ENCODE results near the gene EGFL7.

EGFL7 gene

DNA sequence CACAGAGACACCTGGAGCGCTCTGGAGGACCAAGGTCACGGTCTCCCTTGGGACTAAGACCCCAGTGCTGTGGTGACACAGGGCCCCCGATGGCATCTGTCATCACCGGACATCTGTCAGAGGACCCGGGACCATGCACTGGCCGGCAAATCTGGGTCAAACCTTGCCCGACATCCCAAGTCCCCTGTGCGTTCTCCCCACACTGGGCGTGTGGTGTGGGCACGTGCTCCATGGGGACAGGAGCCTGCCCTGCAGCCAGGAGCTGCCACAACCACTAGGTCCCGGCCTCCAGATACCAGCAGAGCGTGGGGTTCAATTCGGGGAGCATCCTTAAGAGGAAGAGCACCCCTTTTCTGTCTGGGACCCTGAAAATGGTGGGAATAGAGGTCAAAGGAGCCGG, 21.0 kb downstream of the EGFL7 start:
- in situ Hi-C loops (cut with MboI; ENCODE audit: low sequenced_read_pairs) = no loop called here

DNA sequence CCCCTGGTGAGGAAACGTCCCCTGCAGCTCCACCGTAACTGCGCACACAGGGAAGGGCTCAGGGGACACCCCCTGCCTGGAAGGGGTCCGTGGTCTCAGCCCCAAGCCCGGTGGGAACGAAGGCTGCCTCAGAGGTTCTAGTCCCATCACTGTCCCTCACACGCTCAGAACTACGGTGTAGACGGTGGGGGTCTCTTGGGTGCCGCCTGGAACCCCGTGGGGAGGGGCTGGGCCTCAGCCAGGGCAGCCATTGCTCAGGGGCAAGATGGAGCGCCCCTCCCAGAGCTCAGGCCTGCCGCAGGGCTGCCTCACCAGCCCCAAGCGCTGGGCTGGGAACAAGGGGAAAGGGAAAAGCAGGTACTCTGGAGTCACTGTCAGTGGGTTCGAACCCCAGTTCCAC, 21.6 kb downstream of the EGFL7 start:
- in situ Hi-C loops (cut with MboI; ENCODE audit: low sequenced_read_pairs) = no loop called here

DNA sequence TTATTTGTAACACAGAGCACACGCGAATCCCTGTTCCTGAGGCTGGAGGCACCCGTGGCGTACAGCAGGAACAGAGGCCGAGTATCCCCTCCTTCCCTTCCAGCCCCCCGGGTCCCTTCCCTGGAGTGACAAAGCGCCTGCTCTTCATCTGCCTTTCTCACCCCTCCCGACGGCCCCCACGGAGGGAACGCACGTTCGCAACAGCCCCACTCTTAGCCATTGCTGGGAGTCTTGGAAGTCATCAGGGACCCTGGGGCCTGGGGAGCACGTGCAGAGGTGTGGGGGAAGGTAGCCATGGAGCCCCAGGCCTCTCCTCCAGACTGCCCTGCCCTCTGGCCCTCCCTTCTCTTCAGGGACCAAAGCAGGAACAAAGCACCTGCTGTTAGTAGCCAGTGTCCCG, 22.1 kb downstream of the EGFL7 start:
- in situ Hi-C loops (cut with MboI; ENCODE audit: low sequenced_read_pairs) = no loop called here

DNA sequence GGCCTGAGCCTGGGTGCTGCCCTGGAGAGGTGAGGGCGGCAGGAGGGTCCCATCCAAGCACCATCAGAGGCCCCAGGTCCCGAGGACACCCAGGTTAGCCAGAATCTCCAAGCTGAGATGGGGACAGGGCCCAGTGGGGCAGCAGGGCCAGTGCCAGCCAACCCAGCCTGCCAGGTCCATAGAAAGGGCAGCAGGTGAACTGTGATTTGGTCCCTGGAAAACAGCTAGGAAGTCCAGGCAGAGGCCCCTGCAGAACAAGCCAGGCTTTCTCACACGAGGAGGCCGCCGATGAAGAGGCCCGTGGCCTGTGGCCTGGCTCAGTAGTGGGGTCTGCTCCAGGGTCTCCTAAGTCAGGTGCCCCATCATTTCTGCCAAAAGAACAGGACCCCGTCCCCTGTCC, 22.5 kb downstream of the EGFL7 start:
- in situ Hi-C loops (cut with MboI; ENCODE audit: low sequenced_read_pairs) = no loop called here

DNA sequence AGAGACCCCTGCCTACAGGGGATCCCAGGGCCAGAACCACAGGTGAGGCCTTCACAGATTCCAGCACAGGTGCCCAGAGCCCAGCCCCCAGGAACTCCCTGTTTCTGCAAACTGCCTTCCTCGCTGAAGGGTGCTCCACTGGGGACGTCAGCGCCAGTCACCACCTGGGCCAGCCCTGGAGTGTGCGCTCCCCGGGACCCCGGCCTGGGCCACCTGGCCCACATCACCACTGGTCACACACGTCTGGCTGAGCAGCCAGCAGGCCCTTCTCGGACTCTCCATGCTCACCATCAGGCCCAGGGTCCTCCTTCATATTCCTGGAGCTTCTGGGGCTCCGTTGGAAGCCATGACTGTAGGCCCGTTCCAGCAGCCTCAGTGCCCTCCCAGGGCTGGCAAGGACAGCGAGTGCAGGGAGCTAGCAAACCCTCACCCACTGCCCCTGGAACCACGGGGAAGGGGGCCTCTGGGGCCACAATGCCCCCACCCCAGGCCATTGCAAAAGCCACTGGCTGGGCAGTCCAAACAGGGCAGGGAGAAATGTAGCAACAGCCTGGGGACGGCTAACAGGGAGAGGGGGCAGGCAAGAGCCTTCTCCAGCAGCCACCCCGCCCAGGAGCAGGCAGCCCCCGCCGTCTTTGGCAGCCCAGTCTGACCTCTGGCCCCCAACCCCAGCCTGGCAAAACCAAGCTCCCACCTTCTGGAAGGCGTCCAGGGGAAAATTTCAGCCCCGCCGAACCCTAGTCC, 23.2 kb downstream of the EGFL7 start:
- in situ Hi-C loops (cut with MboI; ENCODE audit: low sequenced_read_pairs) = no loop called here

DNA sequence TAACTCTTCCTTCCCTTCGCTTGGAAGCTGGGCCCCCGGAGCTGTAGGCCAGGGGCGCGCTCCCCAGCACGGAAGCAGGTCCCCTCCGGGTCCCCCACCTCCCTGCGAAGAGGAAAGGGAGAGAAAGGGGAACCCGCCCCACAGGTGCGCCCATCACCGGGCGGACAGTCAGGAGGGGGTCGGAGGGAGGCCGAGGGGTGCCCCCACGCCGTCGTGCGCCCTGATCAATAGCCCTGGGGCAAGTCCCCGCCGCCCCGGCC, 23.7 kb downstream of the EGFL7 start:
- in situ Hi-C loops (cut with MboI; ENCODE audit: low sequenced_read_pairs) = no loop called here

DNA sequence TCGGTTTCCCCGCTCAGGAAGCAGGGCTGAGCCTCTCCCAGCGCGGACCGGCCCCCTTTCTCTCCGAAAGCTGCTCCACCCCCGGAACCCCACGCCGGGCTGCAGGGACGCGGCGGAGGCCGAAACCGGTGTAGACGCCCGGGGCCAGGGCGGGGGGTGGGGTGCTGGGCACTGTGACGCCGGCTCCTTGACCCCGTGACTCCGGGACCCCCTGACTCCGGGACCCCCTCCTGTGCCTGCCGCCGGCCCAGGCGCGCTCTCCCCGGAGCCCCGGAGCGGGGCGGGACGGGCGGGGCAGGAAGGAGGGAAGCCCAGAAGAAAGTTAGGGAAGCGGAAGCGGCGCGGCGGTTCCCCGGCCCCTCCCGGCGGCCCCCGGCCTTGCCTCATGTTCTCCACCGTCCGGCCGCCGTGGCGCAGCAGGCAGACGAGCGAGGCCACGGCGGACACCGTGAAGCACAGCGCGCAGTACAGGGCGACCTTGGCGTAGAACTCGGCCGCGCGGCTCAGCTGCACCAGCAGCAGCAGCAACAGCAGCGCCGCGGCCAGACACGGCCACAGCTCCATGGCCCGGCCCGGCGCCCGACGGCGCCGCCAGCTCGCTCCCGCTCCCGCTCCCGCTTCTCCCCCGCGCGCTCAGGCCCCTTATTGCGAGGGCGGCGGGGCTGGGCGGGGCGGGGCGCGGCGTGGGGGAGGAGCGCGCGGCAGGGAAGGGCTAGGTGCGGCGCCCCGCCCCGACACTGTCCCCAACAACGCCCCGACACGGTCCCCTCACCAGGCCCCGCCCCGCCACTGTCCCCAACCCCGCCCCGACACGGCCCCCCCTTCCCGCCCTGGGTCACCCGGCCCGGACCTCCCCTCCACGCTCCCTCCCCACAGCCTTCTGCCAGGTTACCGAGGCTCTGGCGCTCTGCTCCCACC, 24.3 kb downstream of the EGFL7 start, which contains the start of gene AGPAT2:
AGPAT2 (minus strand) TSS at position 664 of the 918 bp plus-strand sequence; CDS start at position 564, 100 bp downstream.
- in situ Hi-C loops (cut with MboI; ENCODE audit: low sequenced_read_pairs) = no loop called here

DNA sequence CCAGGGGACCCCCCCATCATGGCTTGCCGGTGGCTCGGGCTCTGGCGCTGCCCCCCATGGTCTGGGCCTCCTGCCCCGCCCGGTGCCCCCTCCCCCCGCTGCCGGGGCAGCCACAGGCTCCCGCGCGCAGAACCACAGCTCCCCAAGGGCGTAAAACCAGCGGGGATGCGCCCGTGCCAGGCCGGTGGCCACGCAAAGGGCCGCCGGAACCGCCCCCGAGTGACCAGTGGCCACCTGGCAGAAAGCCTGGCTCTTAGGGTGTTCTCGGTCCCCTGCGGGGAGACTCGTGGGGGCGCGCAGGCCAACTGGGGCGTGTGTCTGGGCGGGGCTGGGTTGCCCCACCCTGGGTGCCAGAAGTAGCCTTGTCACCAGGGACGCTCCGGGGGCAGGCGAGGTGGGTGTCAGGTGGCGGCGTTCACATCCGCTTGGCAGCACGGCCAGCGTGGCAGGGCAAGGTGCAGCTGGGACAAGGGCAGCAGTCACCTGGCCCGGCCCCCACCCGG, 25.1 kb downstream of the EGFL7 start:
- in situ Hi-C loops (cut with MboI; ENCODE audit: low sequenced_read_pairs) = no loop called here

DNA sequence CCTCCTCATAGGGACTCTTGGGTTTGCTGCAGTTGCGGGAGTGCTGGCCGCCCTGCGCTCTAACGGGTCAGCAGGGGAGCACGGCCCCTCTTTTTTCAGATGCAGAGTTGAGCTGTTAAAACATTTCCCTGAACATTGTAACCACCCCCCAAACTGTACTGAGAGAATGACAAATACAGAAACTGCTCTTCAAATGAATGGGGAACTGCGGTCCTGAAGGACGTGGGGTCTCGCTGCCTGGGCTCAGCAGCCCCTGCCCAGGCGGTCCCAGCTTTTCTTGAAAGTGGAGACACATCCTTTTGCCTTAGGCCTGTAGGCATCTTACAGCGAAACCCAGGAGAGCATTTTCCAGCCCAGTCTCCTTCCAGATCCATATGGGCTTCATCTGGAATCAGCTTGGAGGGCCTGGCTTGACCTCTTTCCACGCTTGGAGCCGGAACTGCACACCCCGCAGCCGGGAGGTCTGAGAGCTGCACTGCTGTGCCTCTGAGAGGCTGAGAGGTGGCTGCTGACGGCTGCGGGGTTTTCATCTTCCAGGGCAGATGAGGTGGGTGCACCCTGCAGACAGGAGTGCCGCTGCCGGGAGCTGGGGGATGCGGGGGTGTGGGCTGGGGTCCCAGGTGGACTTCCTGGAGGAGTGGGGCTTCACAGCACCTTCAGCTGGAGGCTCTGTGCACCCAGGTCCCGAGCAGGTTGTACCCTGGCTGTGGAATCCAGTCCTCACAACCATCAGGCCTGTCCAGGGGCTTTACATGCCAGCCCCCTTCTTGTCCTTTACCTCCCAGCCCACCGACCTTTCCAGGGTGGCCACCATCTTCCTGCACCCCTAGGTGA, 25.8 kb downstream of the EGFL7 start:
- in situ Hi-C loops (cut with MboI; ENCODE audit: low sequenced_read_pairs) = no loop called here

DNA sequence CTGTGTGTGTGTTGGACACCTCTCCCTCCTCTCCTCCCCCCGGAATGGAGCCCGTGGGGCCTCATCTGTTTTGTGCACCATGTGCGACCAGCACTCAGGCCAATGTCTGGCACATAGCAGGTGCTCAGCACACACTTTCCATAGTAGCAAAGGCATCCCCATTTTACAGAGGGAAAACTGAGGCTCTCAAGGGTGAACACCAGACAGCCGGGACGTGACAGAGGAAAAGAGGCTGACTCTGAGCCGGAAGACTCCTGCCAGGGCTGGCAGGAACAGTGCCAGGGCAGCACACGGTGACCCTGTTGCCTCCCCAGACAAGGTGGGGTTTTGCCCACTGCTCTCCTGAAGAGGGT, 26.4 kb downstream of the EGFL7 start:
- in situ Hi-C loops (cut with MboI; ENCODE audit: low sequenced_read_pairs) = no loop called here

DNA sequence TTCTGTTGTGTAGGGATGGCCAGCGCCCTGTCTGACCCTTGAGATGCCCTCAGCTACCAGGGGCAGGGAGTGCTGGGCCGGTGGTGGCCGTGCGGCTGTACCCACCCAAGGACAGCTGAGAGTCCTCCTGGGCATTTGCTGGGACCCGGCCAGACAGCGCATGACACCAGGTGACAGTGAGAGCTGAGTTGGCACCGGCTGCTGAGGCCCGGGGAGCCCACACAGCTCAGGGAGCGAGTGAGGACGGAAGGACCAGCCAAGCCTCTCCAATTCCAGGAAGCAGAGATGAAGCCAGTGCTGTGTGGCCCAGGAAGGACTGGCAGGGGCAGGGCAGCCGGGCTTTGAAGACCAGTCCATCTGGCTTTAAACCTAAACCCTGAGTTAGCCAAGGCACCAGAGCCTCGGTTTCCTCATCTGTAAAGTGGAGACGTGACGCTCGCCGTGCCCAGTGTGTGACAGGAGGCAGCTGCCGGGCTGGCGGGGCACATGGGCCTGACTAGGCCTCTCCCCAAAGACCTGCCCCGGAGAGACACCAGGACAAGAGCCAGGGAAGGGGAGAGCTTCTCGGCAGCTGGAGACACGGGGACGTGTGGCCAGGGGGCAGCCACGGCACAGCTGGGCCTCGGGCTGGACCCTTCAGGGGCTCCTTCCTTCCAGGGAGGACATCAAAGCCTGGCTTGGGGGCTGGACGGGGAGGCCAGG, 27.5 kb downstream of the EGFL7 start:
- in situ Hi-C loops (cut with MboI; ENCODE audit: low sequenced_read_pairs) = no loop called here

DNA sequence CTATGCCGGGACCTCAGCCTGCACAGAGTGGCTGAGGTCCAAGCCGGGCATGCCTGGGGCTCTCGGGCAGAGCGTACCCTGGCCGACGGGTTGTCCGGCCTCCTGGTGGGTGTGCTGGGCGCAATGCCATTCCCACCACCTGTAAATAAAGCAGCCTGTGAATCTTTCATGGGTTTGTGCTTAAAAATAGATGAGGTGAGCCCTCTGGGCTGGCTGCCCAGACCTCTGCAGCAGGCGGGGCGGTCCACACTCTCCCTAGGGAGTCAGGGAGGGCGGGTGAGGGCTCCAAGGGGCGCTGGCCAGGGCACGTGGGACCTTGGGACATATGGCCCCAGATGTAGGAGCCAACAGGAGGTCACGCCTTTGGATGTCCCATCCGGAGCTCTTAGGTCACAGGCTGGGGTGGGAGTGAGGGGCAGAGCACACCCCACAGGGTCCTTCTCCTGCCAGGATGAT, 28.1 kb downstream of the EGFL7 start:
- in situ Hi-C loops (cut with MboI; ENCODE audit: low sequenced_read_pairs) = no loop called here

DNA sequence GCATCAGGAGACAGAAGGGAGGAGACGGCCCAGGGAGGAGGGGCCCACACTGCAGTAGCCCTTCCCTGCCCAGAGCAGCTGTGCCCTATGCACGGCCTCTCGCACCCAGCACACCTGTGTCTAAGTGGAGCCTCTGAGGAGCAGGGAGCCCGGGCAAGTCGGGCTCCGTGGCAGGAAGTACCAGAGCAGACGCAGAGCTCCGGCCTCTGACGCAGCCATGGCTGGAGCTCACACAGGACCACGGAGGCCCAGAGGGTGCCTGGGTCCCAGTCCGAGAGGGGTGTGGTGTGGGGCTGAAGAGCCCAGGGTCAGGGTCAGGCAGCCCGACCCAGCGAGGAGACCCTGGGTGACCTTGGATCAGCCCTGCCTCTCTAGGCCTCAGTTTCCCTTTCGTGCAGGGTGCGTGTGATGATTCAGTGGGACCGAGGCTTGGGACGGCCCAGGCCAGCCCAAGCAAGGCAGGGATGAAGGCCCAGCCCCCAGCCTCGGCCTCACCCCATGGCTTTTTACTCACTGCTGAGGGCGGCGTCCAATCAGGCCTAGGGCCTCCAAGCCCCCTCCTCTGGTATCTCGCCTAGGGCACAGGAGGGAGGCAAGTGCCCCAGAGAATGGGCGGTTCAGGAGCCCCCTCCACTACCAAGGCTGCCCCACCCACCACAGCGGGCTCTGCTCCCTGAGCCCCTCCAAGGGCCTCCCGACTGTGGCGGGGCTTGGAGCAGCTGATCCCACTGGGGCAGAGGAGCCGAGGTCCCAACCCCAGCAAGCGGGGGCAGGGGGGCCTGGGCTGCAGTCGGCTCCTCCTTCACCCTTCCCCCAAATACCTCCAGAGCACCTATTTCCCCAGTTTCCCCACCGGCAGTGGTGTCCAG, 28.8 kb downstream of the EGFL7 start:
- in situ Hi-C loops (cut with MboI; ENCODE audit: low sequenced_read_pairs) = no loop called here

DNA sequence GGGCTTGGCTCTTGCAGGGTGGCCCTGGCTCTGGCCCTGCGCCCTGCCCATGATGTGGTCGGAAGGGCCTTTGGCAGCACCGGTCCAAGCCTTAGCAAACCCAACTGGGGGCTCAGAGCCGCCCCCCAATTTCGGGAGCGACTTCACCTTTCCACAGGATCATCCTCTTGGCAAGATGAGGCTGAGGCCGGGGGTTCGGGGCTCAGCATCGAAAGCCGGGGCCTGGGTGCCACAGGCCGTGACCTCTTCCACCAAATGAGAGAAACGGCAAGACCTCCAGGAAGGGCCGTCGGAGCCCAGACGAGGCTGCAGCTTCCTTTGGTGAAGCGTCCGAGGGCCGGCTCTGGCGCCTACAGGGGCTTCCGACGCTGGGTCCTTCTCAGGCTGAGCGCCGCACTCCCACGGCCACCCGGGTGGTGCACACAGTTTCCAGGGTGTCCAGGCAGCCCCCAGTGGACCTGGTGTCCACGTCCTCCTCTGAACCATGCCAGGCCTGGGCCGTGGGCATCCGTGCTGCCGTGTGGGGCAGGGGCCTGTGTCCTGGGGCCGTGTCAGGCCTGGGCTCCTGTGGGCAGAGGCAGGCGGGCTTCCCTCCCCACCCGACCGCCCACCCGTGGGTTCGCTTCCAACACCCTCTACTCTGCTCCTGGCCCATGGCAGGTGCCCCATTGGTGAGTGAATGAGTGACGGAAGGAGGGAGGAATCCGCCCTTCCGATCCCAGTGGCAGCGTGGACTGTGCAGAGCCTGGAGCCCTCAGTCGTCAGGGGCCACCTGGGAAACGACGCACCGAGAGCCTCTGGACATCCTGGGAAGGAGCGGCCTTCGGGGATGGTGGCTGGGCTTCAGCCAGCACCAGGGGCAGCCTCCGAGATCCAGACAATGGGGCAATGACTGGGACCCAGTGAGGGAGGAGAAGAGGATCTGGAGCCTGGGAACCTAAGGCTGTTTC, 29.7 kb downstream of the EGFL7 start:
- in situ Hi-C loops (cut with MboI; ENCODE audit: low sequenced_read_pairs) = no loop called here

DNA sequence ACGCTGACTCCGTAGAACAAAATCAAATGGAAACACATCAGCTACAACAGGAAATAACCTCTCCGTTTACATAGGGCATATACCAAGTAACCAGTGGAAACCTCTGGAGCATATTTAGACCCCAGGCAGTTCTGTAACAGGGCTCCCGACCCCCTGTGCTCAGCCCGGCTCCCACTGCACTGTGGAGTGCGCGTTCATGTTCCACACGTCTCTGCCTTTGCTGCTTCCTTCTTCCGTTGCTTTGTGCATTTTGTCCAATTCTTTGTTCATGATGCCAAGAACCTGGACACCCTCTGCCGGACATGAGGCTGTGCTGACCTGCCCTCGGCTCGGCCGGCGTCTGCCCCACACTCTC, 30.4 kb downstream of the EGFL7 start:
- in situ Hi-C loops (cut with MboI; ENCODE audit: low sequenced_read_pairs) = no loop called here

DNA sequence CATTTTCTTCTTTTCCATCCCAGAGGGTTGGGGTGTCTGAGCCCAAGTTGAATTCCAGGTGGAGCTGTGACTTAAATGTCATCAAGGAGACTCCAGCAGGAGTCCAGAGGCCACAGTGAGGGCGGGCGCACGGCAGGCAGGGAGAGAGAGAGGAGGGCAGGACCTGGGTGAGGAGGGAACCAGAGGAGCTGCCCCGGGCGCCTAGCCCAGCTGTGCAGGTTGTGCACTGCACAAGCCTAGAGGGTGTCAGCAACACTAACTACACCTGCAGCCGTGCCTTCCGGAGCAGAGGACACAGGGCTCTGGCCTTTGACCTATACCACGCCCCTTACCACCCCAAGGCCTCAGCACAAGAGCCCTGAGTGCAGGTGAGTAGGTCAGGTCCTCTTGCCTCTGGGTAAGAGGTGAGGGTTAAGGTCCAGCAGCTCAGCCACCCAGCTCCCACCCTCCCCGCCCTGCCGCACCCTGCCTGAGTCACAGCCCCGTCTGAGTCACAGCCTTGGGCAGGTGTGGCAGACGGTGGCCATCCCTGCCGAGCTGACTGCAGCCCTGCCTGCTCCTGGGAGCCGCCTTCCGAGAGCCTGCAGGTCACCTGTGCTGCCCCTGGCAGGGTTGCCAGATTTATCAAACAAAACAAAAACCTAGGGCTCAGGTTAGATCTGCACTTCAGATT, 30.9 kb downstream of the EGFL7 start:
- in situ Hi-C loops (cut with MboI; ENCODE audit: low sequenced_read_pairs) = no loop called here

DNA sequence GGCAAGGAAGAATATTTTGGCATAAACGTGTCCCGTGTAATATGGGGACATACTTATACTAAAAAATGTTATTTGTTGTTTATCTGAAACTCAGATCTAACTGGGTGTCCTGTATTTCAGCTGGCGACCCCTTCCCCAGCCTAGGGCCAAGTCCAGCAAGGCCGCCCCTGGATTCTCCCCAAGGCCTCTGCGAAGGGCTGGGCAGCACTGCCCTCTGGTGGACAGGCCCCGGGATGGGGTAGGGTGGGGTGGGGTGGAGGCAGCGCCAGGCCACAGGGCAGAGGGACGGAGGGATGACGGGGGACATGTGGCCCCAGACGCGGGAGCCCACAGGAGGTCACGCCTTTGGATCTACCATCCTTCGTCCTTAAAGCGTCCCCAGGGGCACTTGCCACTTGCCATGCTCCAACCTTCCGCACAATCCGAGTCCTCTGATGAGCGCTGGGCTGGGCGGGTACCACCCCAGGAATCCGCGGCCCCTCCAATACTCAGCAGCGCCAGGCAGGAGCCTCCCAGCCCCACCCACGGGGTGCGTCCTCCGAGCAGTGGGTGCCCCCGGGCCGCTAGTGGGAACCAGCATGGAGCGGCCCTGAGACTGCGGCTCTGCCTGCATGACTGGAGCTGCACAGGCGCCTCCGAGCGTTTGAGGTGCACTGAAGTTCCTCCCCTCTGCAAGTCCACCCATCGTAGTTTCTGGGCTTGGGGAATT, 31.6 kb downstream of the EGFL7 start:
- in situ Hi-C loops (cut with MboI; ENCODE audit: low sequenced_read_pairs) = no loop called here

DNA sequence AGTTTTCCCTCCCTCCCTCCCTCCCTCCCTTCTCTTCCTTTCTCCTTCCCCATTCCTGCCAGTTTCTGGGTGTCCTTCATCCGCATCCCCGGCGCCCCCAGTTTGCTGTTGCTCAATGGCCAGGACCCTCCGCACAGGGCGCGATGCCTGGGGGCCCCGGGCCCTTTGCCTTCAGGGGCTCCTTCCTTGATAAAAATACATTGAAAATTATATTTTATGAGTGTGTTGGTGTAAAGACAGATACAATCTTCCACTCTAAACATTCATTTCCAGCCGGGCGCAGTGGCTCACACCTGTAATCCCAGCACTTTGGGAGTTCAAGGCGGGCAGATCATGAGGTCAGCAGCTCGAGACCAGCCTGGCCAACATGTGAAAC, 32.1 kb downstream of the EGFL7 start:
- in situ Hi-C loops (cut with MboI; ENCODE audit: low sequenced_read_pairs) = no loop called here

All from HL-60/S4 treated with phorbol 12-myristate 13-acetate at 8.2 ng/mL for 4 days and 3 days (cell line).